Nucleus accumbens (tissue), 56 donors: ENCODE measurements around the gene OCA2.

ENCODE experiments used
- DNase-seq, 56 donors: peaks; one replicate each; lab custom pipeline; 2025; lab: John Stamatoyannopoulos, UW

The OCA2 gene

DNA sequence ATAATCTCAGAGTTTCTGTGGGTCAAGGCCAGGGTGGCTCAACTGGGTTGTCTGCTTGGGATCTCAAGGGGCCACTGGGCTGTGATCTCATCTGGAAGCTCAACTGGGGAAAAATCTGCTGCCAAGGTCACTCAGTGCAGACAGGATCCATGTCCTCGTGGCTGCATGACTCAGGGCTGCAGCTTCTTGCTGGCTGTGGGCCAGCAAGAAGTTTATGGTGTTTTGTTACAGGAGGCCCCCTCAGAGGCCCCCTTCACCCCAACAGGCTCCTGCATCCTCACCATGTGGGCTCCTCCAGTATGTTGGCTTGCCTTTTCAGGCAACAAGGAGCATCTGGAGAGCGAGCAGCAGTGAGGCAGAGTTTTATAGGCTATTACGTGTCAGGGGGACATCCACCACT lies 14.6 kb downstream of the OCA2 start:
- no peak for DNase-seq

DNA sequence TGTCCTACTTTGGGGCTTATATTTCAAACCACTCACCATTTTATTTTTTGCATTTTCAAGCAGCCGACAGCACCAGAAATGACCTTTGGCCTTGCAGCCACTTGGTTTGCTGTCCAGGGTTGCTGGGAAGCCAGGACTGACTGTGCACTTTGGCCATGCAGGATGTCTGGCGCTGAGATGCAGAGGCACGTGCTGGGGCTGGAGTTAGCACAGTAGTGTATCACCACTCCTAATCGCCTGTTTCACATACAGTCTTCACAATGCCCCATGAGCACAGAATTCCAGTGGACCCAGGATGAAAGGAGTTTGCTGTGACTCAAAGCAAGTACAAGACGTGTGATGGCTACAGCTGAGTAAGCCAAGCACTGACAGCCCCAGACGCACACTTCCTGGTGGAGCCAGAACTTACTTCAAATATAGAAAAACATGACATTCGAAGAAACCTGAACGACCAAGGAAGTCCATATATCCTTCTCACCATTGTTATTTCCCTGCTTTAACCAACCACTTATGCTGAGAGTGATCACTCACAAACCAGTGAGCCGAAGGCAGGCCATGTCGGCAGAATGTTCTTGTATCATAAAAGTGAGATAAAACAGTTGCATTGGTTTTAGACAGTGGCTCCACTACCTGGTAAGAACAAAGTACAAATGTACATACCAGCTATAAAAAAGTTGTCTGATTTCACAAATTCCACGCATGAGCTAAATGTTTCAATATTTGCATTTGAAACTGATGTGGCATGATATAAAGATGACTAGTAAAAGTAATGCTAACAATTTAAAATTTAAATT lies 16.0 kb downstream of the OCA2 start:
- no peak for DNase-seq

DNA sequence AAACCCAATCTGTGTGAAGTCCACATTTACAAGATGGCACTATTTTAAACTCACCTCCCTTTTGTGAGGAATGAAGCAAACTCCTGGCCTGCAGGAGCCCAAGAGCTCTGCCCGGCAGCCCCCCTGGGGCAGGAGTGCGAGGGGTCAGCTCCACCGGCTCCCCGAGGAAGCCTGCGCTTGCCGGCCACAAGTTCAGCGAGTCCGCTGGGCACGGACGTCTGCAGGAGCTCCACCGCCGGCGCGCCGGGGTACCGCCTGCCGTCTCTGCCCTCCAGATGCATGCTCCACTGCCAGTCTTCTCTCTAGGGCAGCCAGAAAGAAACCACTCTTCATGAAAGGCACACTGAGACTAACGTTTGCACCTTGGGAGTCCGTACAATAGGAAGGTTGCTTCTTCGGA lies 17.5 kb downstream of the OCA2 start:
- DNase-seq: no peak

DNA sequence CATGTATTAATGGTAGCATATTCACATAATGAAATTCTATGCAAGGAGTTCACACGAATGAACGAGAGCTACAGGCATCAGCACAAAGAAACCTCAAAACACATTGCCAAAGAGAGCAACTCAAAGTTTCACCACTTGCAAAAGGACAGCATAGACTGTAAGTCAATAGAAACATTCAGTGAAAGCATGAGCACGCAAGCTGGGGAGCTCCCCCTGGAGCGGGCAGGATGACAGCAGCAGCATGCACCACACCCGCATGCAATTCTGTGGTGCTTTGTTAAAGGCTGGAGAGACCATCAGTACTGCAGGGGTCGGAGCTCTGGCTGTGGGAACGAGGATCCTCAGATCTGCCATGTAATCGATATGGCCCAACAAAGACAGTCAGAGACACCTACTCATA lies 18.7 kb downstream of the OCA2 start:
- DNase-seq: no peak

DNA sequence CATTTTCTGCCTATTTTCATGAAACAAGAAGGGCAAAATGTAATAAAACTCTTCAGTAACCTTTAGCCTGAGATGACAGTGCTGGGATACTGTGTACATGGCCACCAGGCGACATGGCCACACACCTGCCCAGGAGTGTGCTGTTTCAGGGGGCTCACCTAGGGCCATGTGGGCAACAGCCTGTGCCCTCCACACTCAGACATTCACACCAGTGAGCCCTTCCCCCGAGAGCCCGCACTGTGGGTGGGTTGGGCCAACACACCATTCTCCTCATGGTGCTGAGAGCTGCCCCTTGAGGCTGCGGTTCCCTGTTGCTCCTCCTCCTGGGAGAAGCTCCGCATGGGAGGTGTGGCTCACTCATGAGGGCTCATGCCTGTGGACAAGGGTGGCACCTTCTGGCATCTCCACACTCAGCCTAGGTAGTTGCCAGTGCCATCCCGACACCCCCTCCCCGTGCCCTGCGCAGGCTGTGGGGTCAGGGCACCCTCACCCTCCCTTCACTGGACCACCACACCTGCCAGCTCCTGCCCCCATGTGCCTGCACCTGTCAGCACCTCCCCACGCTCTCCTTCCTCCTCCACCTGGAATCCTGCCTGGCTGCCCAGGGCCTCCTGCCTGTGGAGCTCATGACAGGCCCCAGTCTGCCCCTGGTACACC lies 19.7 kb downstream of the OCA2 start:
- DNase-seq: no peak

DNA sequence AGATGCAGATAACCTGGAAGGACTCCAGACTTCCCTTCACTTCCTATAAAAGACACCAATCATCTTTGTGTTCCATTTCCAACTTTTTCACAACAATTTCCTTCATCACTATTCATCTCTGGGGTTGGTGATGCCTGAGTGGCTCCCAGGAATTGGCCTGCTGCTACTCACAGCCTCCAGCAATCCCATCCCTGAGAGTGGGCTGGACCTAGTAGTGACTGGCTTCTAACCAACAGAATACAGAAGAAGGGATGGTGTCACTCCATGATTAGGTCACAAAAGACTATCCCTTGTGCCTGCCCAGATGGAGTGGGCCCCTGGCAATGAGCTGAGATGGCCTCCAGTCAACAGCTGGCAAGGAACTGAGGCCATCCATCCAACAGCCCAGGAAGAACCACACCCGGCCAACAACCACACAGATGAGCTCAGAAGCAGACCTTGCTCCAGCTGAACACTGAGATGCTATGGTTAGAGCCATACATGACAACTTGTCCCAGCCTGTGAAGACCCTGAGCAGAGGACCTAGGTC lies 20.9 kb downstream of the OCA2 start:
- DNase-seq: no peak

DNA sequence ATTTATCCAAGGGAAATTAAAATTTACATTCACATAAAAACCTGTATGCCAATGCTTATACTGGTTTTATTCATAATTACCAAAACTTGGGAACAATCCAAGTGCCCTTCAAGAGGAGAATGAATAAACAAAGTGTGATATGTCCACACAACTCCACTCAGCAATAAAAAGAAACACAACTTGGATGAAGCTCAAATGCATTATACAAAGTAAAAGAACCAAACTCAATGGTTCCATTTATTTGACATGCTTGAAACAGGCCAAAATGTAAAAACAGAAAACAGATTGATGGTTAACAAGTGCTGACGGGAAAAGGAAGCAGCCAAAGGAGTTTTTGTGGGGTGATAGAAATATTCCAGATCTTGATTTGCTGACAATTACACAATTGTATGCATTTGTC lies 23.5 kb downstream of the OCA2 start:
- no peak for DNase-seq

DNA sequence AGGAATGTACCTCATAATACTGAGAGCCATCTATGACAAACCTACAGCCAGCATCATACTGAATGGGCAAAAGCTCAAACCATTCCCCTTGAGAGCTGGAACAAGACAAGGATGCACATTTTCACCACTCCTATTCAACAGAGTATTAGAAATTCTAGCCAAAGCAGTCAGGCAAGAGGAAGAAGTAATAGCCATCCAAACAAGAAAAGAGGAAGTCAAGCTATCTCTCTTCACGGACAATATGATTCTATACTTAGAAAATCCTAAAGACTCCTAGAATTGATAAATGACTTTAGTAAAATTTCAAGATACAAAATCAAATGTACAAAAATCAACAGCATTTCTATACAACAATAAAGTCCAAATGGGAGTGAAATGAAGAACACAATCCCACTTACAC lies 30.2 kb downstream of the OCA2 start:
- DNase-seq: no peak

DNA sequence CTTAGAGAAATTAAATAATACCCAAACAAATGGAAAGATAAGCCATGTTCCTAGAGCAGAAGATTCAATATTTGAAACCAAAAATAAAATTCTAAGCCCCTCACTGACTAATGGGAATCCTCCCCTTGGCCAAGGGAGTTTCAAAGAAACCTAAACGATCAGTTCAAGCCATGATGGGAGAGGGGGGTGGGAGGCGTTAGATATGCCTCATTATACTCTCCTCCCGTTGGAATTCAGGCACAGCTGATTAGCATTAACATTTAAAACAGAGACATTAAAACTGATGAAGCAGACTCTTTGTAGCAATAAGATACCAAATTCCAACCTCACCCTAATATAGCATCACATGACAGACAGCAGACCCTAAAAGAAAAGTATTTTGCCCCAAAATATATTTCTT lies 32.9 kb downstream of the OCA2 start:
- no peak for DNase-seq

DNA sequence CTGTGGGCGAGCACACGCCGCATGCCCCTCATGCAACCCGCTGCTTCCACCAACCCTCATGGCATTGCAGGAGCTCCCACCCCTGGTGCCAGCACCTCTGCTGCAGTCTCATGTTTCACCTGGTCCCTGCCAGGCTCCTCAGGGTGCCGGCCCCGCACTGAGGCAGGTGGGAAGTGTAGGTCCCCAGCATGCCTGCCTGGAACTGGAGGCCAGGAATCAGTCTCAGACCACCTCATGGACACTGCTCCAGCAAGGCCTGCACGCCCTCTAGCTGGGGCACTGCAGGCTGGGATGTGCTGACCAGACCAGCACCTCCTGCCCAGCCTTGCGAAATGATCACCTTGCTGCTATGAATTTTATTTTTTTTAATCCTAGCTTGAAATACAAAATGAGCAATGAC lies 39.1 kb downstream of the OCA2 start:
- no peak for DNase-seq

DNA sequence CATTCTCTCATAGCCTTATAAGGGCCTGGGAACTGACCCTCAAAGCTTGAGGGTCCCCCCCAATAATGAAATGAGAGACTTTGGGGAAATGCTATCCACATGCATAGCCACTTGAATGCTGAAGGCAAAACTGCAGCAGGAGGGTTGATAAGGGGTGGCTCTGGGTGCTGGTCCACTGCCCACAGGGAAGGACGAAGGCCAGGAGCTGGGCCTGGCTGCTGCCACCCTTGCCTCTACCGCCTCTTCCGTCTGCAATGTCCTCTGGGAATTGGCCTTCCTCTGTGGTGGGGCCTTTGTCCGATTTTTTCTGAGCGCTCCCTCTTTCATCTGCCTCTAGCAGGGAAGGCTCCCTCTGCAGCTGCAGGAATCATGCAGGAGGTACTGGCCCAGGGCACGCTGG lies 41.0 kb downstream of the OCA2 start:
- no peak for DNase-seq

DNA sequence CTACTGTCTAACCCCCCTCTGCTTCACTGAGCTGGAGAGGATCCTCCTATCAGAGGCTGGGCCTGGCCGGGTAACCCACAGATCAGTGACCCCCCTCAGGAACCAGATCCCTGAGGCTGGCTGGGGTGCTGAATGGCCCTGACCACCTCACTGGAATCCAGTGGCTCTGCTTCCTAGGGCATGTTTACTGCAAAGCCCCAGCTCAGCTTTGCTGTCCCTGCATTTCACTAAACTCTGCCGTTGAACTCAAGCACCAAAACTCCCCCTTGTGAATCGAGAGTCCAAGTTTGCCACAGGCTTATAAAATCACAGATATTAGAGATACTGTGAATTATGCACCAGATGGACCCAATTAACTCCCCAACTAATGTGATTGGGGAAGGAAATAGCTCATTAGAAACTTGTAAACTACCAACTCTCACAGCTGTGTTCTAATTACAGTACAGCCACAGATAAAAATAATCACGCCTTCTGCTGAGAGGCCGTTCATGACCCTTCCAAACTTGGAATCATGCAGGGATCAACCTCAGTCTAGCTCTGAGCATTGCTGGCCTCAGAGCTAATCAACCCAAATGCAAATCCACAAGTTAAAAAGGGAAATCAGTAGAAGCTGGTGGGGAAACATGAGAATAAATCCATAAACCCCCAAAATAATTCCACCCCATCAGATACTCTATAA lies 47.0 kb downstream of the OCA2 start:
- DNase-seq: no peak

DNA sequence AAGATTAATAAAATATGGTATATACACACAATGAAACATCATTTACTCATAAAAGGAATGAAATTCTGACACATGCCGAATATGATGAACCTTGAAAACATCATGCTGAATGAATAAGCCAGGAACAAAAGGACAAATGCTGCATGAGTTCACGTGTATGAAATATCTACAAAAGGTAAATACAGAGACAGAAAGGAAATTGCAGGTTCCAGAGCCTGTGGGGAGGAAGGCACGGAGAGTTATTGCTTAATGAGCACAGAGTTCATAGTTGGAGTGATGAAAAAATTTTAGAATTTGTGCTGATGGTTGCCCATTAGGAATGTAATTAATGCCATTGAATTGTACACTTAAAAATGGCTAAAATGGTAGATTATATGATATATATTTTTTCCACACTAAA lies 49.5 kb downstream of the OCA2 start:
- no peak for DNase-seq

DNA sequence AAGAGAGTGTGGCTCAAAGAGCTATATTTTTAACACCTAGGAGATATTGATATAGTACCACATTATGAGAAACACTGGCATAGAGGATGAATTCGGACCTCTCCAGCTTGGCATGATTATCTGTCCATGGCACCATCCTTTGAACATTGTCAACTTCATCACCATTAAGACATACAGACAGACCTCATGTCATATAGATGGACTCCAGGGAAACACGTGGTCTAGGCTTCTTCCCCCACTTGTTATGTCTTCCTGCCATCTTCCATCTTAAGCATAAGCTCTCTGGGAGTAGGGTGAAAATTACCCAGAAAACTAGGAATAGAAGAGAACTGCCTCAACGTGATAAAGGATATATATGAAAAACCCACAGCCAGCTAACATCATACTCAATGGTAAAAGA lies 51.8 kb downstream of the OCA2 start:
- DNase-seq: no peak

DNA sequence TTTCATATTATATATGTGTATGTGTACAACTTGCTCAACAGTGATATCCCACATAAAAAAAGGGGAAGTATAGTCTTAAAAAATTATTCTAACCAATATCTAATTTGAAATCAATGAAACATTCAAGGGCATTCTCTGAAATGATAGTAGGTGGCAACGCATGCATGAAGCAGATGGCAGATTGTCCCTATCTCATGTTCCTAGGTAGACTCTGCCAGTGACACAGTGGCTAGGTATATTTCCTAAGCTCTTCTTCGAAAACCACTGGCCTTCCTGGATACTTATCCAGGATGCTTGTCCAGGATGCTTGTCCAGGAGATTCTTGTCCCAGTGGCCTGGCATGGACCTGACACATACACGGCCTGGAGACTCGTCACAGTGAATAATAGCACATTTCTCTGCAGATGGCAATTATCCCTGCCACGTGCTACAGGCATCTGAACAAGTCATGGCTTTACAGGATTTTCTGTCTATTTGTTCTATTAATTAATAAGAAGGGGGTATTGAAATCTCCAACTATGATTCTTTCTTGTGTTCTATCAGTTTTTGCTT lies 54.9 kb downstream of the OCA2 start:
- DNase-seq: no peak

DNA sequence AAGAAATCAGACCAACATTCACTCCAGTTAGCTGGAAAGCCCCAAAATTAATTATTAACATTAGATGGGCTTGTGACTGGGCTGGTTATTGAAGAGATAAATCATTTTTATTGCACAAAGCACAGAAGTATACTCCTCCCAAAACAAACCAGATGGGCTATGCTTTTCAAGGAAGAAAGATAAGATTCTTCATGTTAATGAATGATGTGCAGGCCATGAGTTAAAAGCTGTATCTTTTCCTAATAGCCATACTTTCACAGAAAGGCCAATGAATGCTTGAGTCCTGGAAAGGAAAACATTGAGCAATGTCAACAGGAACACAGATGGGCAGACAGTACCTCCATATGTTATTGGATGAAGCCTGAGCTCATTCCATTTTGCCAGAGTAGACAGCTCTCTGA lies 55.4 kb downstream of the OCA2 start:
- no peak for DNase-seq

DNA sequence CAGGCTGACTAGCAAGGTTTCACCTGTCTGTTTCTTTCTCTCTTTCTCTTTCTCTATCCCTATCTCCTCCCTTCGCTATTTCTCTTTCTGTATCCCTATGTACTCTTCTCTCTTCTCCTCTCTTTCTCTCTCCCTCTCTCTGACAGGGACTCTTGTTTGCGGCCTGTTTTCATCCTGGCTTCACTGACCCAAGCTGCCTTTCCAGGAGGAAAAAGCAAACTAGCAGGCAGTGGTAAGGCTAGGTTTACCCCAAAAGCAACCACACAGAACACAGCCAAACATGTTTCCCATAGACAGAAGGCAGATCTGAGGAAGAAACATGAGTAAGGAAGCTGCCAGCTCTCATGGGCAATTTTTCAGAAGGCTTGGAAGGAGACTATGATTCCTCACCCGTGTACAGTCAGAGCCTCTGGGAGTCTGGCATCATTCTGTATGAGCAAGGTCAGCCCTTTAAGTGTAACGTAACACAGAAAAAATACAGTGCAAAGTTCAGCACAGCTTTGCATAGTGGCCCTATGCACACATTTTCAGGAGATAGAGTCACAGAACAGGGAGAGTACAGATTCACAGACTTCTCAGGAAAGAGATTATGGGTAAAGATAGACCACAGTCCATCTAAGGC lies 61.0 kb downstream of the OCA2 start:
- DNase-seq: no peak

DNA sequence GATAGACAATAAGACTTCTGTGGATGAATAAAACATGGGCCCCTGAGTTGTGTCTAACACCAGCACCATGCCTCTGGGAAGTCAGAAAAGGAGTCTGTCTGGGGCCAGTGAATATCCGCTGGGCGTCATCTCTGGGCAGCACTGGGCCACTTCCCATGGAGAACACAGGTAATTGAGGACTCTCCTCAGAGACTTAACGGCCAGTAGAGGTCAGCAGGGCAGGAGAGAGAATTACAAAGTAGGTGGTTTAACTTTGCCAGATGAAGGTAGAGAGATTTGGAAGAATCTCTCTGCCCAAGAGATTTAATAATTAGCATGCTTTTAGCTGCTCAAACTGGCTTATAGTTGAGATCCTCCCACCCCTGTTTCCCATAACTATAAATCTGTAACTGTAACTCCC lies 65.7 kb downstream of the OCA2 start:
- no peak for DNase-seq

DNA sequence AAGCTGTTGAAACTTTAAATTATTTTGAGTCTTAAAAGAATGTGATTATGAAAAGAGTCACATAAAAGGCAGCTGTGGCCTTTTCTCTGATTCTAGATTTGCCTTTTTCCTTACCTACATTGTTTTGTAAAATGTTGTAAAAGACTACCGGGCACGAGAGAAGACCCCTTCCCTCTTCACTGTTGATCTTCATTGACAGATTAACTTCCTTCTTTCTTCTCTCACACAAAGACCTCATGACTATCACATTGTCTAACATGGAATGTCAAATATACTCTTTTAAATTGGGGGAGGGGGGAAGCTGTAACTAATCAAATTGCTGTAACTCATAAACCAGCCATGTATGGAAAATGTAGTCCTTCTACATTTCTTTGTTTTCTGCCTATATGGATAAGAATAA lies 68.3 kb downstream of the OCA2 start:
- DNase-seq: no peak

DNA sequence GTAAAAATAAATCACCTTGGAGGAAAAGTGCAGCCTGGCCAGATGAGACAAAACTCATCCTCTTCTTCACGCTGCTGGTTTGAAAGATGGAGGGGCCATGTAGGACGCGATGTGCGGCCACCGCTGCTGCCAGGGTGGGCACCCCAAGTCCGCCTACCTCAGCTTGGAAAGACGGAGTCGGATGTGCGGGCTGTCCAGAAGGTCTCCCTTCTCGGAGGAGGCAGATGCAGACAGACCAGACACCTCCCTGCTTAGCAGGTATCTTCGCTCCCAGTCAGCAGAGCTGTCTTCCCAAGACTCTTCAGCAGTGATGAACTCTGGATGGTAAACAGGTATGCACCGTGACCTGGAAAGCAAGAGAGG lies 71.4 kb downstream of the OCA2 start:
- DNase-seq: no peak
